Spinal cord (tissue), 10 donors: ENCODE measurements around the gene ALCAM. TPM values are rescaled to one million over a fixed set of nuclear protein-coding genes. Genes with fewer than 3 reads are reported as not detected.
A peak's percentile ranks its signal among the peaks of the same experiment; 100 is the strongest.
"Not testable (repeated sequence)": the region's sequence is repeated elsewhere in the genome, so short reads cannot be mapped to it uniquely, and the experiment has no call there.

Experiments used
- DNase-seq, 6 donors: peaks; one replicate each; pipeline versions ENCODE4 v3.0.0 to v3.0.0-alpha.2; 2013 to 2015; ENCODE audit warnings: low spot score in 6 of 6, low read depth in 4 of 6
- H3K27ac ChIP-seq: one replicate; pipeline ENCODE4 v1.5.1; 2013; ENCODE audit warnings: low read depth, low read length, control low read depth
- H3K27me3 ChIP-seq: one replicate; pipeline ENCODE4 v1.6.1; 2013; ENCODE audit warnings: low read length; ENCODE audit not compliant: control insufficient read depth, insufficient read depth
- H3K36me3 ChIP-seq: one replicate; pipeline ENCODE4 v1.6.1; 2013; ENCODE audit warnings: low read length; ENCODE audit not compliant: control insufficient read depth, insufficient read depth
- H3K4me1 ChIP-seq: one replicate; pipeline ENCODE4 v1.6.1; 2013; ENCODE audit warnings: low read length; ENCODE audit not compliant: control insufficient read depth, insufficient read depth
- H3K4me3 ChIP-seq: one replicate; pipeline ENCODE4 v1.5.1; 2013; ENCODE audit warnings: low read depth, low read length, control low read depth
- H3K9me3 ChIP-seq: one replicate; pipeline ENCODE4 v1.6.1; 2013; ENCODE audit warnings: low read length; ENCODE audit not compliant: control insufficient read depth, insufficient read depth
- WGBS: methylation state at CpG from one replicate; pipeline ENCODE4 v1.1.5; 2013; ENCODE audit warnings: missing lambda C conversion rate; ENCODE audit not compliant: insufficient coverage; 5-methylcytosine and 5-hydroxymethylcytosine counted together
- polyA plus RNA-seq, 2 donors: library from polyadenylated mRNA; unstranded; fragments of 120-200 nt; gene quantifications; one replicate each; pipeline ENCODE4 v1.2.1, GENCODE V29; 2013; ENCODE audit not compliant: insufficient read length in 2 of 2
- total RNA-seq, 2 donors: library from RNA; depleted of rRNA in 1 of 2; stranded (reverse); fragments of 120-200 nt in 1 of 2; fragments of >200 nt in 1 of 2; gene quantifications; one replicate each; pipeline versions ENCODE4 v1.2.3 to v1.2.4, GENCODE V29; 2013 to 2014
- donor health status: healthy.

The ALCAM gene
- total and polyA plus RNA-seq, 4 donors = 135 to 305 (median 214) TPM

DNA sequence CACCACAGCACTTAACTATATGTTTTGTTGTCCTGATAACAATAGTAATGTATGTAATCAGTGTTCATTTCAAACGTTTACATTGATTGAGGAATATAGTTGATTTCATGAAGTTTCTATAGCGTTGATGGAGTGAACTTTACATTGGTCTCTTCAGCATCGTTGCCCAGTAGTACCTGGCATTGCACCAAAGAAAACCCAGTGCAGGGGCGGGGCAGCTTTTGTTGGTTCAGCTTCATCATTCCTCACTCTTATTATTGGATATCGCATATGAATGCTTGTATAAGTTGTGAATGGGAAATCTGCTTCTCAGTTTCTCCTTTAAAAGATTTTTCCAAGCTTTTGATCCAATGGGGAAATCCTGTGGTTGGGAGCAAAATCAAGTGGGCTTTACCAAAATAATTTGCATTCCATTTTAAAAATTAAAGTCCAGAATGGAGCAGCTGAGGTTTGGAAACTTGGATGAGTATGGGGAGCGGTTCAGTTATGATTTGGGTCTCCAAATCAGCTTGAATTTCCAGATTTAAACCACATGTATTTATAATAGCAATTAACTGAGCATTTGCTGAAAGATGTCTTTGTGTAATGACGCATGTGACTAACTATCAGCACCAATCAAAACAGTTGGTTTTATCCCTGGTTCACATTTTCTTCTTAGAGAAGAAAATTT lies 213.7 kb downstream of the ALCAM start:
- H3K27ac ChIP-seq = no peak overlapping the region
- no peaks in the 10 kb centered on the region for H3K27me3 ChIP-seq
- peak in 1 of 6 donors; percentile 5 for DNase-seq
- H3K4me1 ChIP-seq = no peaks in the 10 kb centered on the region
- no peaks in the 10 kb centered on the region for H3K36me3 ChIP-seq
- H3K4me3 ChIP-seq = no peak overlapping the region
- WGBS = no CpG with 5 or more reads among the region's 7 CpGs
- H3K9me3 ChIP-seq = no peaks in the 10 kb centered on the region

DNA sequence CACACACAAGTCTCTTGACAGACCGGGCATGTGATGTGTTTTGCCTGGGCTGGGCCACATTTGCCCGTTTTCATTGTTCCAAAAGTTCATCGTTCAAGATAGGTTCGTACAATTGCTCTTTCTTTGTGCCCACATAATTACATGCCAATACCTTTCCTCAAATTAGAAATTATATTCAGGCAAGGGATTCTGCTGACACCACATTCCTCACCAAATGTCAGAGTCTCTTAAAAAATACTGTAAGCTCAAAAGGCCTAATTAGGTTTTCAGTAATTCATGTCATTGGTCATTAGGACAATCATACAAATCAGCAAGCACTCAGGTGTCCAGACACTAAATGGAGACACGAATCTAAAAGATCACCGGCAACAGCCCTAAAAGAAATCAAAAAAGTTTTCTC lies 215.3 kb downstream of the ALCAM start:
- DNase-seq = no peak
- no peaks in the 10 kb centered on the region for H3K4me1 ChIP-seq
- H3K36me3 ChIP-seq = no peaks in the 10 kb centered on the region
- no peak overlapping the region for H3K4me3 ChIP-seq
- no peaks in the 10 kb centered on the region for H3K9me3 ChIP-seq
- WGBS = 80% methylated on average over 1 of the region's 6 CpGs
- H3K27ac ChIP-seq = no peak overlapping the region
- H3K27me3 ChIP-seq = no peaks in the 10 kb centered on the region

GRCh38 chr3:105584003-105584790 lies 217.5 kb downstream of the ALCAM start:
- H3K4me1 ChIP-seq = no peaks in the 10 kb centered on the region
- WGBS = 86% methylated on average over 3 of the region's 3 CpGs
- H3K36me3 ChIP-seq = no peaks in the 10 kb centered on the region
- H3K9me3 ChIP-seq = no peaks in the 10 kb centered on the region
- no peaks in the 10 kb centered on the region for H3K27me3 ChIP-seq
- H3K4me3 ChIP-seq = no peak overlapping the region
- H3K27ac ChIP-seq = no peak overlapping the region
- DNase-seq = no peak

DNA sequence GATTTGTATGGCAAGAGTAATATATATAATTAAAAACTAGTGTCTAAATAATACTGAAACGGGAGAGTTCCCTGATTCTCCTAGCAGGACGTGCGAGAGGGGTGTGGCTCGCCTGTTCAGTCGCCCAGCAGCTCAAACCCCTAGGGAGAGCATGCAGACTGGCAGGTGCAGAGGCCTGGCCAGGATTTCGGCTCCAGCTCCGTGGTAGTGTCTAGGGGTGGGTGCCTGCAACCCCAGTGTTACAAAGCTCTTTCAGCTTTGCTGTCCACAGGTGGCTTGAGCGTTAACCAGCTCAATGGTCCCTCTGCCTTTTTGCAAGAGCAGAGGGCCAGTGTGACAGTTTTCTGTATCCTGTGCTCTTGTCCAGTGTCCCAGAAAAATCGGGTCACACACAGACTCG lies 226.6 kb downstream of the ALCAM start:
- 94% methylated on average over 9 of the region's 10 CpGs for WGBS
- no peak for DNase-seq
- no peaks in the 10 kb centered on the region for H3K27me3 ChIP-seq
- no peaks in the 10 kb centered on the region for H3K4me1 ChIP-seq
- H3K9me3 ChIP-seq = no peaks in the 10 kb centered on the region
- H3K36me3 ChIP-seq = no peaks in the 10 kb centered on the region
- no peak overlapping the region for H3K27ac ChIP-seq
- no peak overlapping the region for H3K4me3 ChIP-seq

DNA sequence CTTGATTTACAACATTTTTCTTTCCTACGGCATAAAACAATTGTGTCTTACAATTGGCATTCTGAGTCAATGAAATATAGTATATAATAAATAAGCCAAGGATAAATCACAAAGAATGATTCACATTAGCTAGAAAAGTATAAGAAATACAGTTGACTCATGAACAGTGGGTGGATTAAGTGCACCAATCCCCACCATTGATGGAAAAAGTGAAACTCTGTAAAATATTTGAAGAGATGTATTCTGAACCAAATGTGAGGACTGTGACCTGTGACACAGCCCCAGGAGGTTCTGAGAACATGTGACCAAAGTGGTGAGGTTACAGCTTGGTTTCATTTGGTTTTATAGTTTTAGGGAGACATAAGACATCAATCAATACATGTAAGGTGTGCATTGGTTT lies 227.5 kb downstream of the ALCAM start:
- Histone ChIP-seq H3K9me3 (no peaks in the 10 kb centered on the region), H3K27me3 (no peaks in the 10 kb centered on the region), H3K4me3 (no peak overlapping the region), H3K36me3 (no peaks in the 10 kb centered on the region), H3K4me1 (no peaks in the 10 kb centered on the region), H3K27ac (no peak overlapping the region)
- DNase-seq = no peak
- WGBS = no CpG with 5 or more reads among the region's 1 CpG

- H3K4me3 ChIP-seq = no peak overlapping the region
- H3K27ac ChIP-seq = no peak overlapping the region
- 100% methylated on average over 1 of the region's 3 CpGs for WGBS
- no peaks in the 10 kb centered on the region for H3K36me3 ChIP-seq
- no peaks in the 10 kb centered on the region for H3K4me1 ChIP-seq
- no peaks in the 10 kb centered on the region for H3K9me3 ChIP-seq
- DNase-seq = no peak
- H3K27me3 ChIP-seq = no peaks in the 10 kb centered on the region
These were observed 231.5 kb downstream of the ALCAM start for GRCh38 chr3:105598042-105598796.

- WGBS = no CpG with 5 or more reads among the region's 2 CpGs
- no peak for DNase-seq
- no peaks in the 10 kb centered on the region for H3K9me3 ChIP-seq
- H3K4me3 ChIP-seq = no peak overlapping the region
- H3K27ac ChIP-seq = no peak overlapping the region
- no peaks in the 10 kb centered on the region for H3K36me3 ChIP-seq
- H3K4me1 ChIP-seq = no peaks in the 10 kb centered on the region
- no peaks in the 10 kb centered on the region for H3K27me3 ChIP-seq
These were observed 232.6 kb downstream of the ALCAM start for GRCh38 chr3:105599350-105599749.

DNA sequence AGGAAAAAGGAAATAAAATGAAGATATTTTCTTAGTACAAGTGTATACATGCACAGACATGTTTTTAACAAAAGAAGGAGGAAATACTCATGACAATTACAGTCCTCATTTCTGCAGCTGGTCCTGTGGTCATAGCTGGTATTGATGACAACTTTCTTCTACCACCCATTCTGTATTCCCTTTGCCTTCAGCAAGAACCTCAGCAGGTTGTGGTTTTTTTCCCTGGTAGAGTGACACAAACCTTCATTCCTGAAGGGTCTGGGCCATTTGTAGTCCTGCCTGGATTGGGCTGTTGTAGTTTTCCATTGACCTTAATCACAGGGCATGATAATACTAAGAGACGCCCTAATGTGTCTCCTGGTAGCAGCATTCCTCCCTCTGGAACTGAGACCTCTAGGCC lies 235.0 kb downstream of the ALCAM start:
- H3K36me3 ChIP-seq, DNase-seq, H3K4me3 ChIP-seq, H3K27ac ChIP-seq, H3K9me3 ChIP-seq, H3K4me1 ChIP-seq, H3K27me3 ChIP-seq: not testable (repeated sequence)
- WGBS = 100% methylated on average over 1 of the region's 1 CpG

DNA sequence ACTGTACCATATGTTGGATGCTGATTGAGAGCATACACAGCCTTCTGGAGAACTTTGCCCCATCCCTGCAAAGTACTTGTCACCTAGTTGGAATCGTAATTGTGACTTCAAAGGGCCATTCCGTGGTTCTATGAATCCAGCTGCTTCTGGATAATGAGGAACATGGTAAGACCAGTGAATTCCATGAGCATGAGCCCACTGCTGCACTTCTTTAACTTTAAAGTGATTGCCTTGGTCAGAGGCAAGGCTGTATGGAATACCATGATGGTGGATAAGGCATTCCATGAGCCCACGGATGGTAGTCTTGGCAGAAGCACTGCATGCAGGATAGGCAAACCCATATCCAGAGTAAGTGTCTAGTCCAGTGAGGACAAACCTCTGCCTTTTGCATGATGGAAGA lies 235.6 kb downstream of the ALCAM start:
- 94% methylated on average over 3 of the region's 3 CpGs for WGBS
- H3K27me3 ChIP-seq, H3K36me3 ChIP-seq, H3K4me3 ChIP-seq, DNase-seq, H3K9me3 ChIP-seq, H3K4me1 ChIP-seq, H3K27ac ChIP-seq: not testable (repeated sequence)
